ENCODE results near the gene SLC16A3. TPM values are rescaled to one million over a fixed set of nuclear protein-coding genes. Genes with fewer than 3 reads are reported as not detected.
"Not testable (repeated sequence)": the region's sequence is repeated elsewhere in the genome, so short reads cannot be mapped to it uniquely, and the experiment has no call there.

SLC16A3 gene
- total and polyA plus RNA-seq, 7 experiments from 2014 or later: 1.4 to 264 (median 15.9) TPM

DNA sequence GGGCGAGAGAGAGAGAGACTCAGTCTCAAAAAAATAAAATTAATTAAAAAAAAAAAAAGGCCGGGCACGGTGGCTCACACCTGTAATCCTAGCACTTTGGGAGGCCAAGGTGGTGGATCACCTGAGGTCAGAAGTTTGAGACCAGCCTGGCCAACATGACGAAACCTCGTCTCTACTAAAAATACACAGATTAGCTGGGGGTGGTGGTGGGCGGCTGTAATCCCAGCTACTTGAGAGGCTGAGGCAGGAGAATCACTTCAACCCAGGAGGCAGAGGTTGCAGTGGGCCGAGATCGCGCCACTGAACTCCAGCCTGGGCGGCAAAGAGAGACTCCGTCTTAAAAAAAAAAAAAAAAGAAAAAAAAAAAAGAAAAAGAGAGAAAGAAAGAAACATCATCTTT lies 18.2 kb upstream of the SLC16A3 start:
- peak overlapping the region in 1 of 10 donors; percentile 41 for H3K4me3 Mint-ChIP-seq

DNA sequence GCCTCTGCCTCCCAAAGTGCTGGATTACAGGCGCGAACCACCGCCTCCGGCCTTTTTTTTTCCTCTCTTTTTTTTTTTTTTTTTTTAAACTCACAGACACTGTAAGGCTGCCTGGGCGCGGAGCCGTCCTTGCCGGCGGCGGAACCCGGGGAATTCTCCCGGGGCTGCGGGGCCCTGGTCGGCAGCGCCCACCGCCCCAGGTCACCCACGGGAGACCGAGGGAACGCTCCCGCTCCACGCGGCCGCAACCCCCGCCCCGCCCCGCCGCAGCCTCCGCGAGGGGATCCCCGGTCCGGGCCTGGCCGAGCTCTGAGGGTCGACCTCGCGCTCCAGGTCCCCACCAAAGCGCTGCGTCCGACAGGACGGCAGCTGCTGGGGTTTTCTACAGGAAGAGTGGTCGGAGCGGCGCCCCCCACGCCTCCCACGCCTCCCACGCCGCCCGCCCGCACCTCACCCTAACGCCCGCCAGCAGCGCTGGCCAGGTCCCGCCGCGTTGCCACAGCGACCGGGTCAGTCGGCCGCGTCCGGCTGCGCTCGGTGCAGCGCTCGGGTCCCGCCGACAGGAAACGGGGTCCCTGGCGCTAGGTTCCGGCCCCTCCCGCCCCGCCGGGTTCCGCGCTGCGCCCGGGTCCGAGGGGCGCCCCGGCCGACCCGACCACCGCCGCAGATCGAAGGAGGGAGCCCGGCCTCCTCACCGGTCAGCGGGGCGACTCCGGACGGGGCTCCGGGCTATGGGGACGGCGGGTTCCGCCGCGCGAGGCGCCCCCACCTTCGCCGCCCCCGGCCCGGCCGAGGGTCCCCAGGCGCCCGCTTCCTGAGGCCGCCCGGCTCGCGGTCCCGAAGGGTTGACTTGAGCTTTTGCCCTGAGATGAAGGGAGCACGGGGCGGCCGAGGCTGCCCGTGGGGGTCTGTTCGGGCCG lies 16.3 kb upstream of the SLC16A3 start, which contains the start of gene CCDC57:
Gene CCDC57 (minus strand): TSS at position 512 of the 920 bp plus-strand sequence. CDS start 10,898 bp downstream, outside the sequence.
- ATAC-seq: peak; percentile 61
- ChIA-PET POLR2A (interaction anchor here (1.1 to 3.5 kb wide), 7 partner anchors 10 to 89 kb away, joined by 3 to 15 read pairs (median 7); partner anchors contain the start of gene SLC16A3), CTCF (interaction anchor here (1.1 to 1.2 kb wide), 2 partner anchors 11 to 24 kb away, joined by 3 read pairs; no protein-coding TSS in a partner anchor)
- H3K27ac ChIP-seq (ENCODE audit: low read depth, low read length): peak within 1 kb of the TSS; percentile 82
- intact Hi-C loops (cut with micrococcal nuclease): loop anchor here (1.0 to 10.0 kb wide), 2 partner anchors 17 to 88 kb away; partner anchors contain the start of gene SLC16A3 (in 1 of the 2)
- peaks cover 5 to 45% (median 35%) of the 10 kb centered on the region in 7 donors for H3K4me1 Mint-ChIP-seq
- peaks cover 0 to 1% (median 0%) of the 10 kb centered on the region in 11 donors for H3K9me3 Mint-ChIP-seq
- H3K36me3 ChIP-seq (ENCODE audit: control insufficient read depth in 2 of 3, insufficient read depth in 3 of 3, low read length in 3 of 3): peaks cover 0 to 4% (median 0%) of the 10 kb centered on the region in 3 experiments
- peaks cover 23 to 31% of the 10 kb centered on the region in 2 donors for H3K4me1 ChIP-seq (ENCODE audit: control insufficient read depth in 2 of 2, insufficient read depth in 2 of 2, low read length in 2 of 2)
- H3K27ac Mint-ChIP-seq: peak within 1 kb of the TSS; percentile 41 to 88 (median 79)
- H3K4me3 Mint-ChIP-seq: peak within 1 kb of the TSS; percentile 70 to 86 (median 82)
- no peaks in the 10 kb centered on the region for H3K27me3 ChIP-seq (ENCODE audit: control insufficient read depth in 2 of 2, insufficient read depth in 2 of 2, low read length in 2 of 2)
- peak in 2 of 9 donors; percentile 52 to 83 for DNase-seq
- no peaks in the 10 kb centered on the region for H3K9me3 ChIP-seq (ENCODE audit: control insufficient read depth in 2 of 3, low read length in 3 of 3)
- H3K4me3 ChIP-seq (ENCODE audit: low read length): peak within 1 kb of the TSS; percentile 68
- peaks cover 0 to 2% (median 0%) of the 10 kb centered on the region in 5 donors for H3K36me3 Mint-ChIP-seq
- H3K27me3 Mint-ChIP-seq: peaks cover 0 to 2% (median 0%) of the 10 kb centered on the region in 5 donors

More for the DNA sequence above, 18.2 kb upstream of the SLC16A3 start:
- not testable (repeated sequence) for H3K9me3 ChIP-seq (ENCODE audit: control insufficient read depth in 2 of 3, low read length in 3 of 3); DNase-seq; H3K4me3 ChIP-seq (ENCODE audit: low read length); H3K27ac ChIP-seq (ENCODE audit: low read depth, low read length); H3K27me3 ChIP-seq (ENCODE audit: control insufficient read depth in 2 of 2, insufficient read depth in 2 of 2, low read length in 2 of 2); H3K36me3 ChIP-seq (ENCODE audit: control insufficient read depth in 2 of 3, insufficient read depth in 3 of 3, low read length in 3 of 3); H3K27ac Mint-ChIP-seq; H3K36me3 Mint-ChIP-seq; H3K27me3 Mint-ChIP-seq; ATAC-seq; H3K9me3 Mint-ChIP-seq
- intact Hi-C loops (cut with micrococcal nuclease): loop anchor here in 1 of 2 donors (10.0 kb wide), 1 partner anchor 86 kb away; no protein-coding TSS in a partner anchor
- CTCF ChIA-PET: interaction anchor here (1.1 kb wide), 1 partner anchor 89 kb away, joined by 5 read pairs; no protein-coding TSS in a partner anchor
- H3K4me1 Mint-ChIP-seq: peaks cover 9 to 46% (median 41%) of the 10 kb centered on the region in 7 donors
- H3K4me1 ChIP-seq (ENCODE audit: control insufficient read depth in 2 of 2, insufficient read depth in 2 of 2, low read length in 2 of 2): peaks cover 15 to 29% of the 10 kb centered on the region in 2 donors
- POLR2A ChIA-PET: interaction anchor here (2.1 to 2.6 kb wide), 2 partner anchors 18 to 87 kb away, joined by 7 to 10 read pairs; partner anchors contain the start of gene SLC16A3

DNA sequence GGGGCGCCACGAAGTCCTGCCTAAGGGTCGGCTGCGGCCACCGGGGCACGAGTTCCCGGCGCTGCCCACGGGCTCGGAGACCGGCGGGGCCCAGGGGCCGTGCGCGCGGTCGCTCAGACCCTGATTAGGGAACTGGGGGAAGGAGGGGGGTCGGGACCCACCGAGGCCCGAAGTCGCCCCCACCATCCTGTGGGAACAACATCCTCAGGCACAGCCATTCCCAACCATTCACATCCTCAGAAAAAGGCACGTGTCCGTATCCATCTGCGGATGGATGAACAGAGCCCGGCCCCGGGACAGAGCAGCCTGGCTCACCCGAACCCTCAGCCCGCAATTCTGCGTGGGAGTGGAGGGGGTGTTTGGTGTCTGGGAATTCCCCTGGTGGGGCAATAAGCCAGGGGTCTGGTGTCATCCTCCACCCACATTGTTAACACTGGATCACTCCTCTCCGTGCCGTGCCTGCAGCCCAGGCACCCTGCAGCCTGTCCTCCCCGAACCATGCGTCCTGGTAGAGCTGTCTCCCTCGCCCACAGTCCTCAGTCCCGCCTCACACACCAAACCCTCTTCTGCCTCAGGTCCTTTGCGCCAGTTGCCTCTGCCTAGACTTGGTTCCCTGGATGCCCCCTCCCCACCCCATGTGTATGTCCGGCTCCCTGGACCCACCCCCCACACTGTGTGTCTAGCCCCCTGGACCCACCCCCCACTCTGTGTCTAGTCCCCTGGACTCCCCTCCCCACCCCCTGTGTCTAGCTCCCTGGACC lies 15.4 kb upstream of the SLC16A3 start:
- Mint-ChIP-seq H3K4me3 (peak overlapping the region; percentile 70 to 86 (median 82)), H3K27ac (peak overlapping the region; percentile 41 to 88 (median 79)), H3K36me3 (no peaks in the 10 kb centered on the region), H3K4me1 (peaks cover 5 to 43% (median 33%) of the 10 kb centered on the region in 7 donors), H3K9me3 (peaks cover 0 to 1% (median 0%) of the 10 kb centered on the region in 11 donors), H3K27me3 (peaks cover 0 to 2% (median 0%) of the 10 kb centered on the region in 5 donors)
- Histone ChIP-seq H3K36me3 (ENCODE audit: control insufficient read depth in 2 of 3, insufficient read depth in 3 of 3, low read length in 3 of 3) (peaks cover 0 to 4% (median 0%) of the 10 kb centered on the region in 3 experiments), H3K9me3 (ENCODE audit: control insufficient read depth in 2 of 3, low read length in 3 of 3) (no peaks in the 10 kb centered on the region), H3K4me1 (ENCODE audit: control insufficient read depth in 2 of 2, insufficient read depth in 2 of 2, low read length in 2 of 2) (peaks cover 23 to 31% of the 10 kb centered on the region in 2 donors), H3K27ac (ENCODE audit: low read depth, low read length) (peak overlapping the region; percentile 82), H3K4me3 (ENCODE audit: low read length) (peak overlapping the region; percentile 68), H3K27me3 (ENCODE audit: control insufficient read depth in 2 of 2, insufficient read depth in 2 of 2, low read length in 2 of 2) (no peaks in the 10 kb centered on the region)
- CTCF ChIA-PET: interaction anchor here (1.0 to 1.2 kb wide), 5 partner anchors 7 to 87 kb away, joined by 3 to 4 read pairs (median 4); partner anchors contain the start of gene SLC16A3
- DNase-seq: peak in 2 of 9 donors; percentile 61 to 79
- peak; percentile 23 for ATAC-seq
- intact Hi-C loops (cut with micrococcal nuclease): loop anchor here in 1 of 2 donors (10.0 kb wide), 1 partner anchor 89 kb away; no protein-coding TSS in a partner anchor
- POLR2A ChIA-PET: interaction anchor here (0.7 to 3.5 kb wide), 5 partner anchors 10 to 85 kb away, joined by 4 to 15 read pairs (median 10); partner anchors contain the start of gene SLC16A3

DNA sequence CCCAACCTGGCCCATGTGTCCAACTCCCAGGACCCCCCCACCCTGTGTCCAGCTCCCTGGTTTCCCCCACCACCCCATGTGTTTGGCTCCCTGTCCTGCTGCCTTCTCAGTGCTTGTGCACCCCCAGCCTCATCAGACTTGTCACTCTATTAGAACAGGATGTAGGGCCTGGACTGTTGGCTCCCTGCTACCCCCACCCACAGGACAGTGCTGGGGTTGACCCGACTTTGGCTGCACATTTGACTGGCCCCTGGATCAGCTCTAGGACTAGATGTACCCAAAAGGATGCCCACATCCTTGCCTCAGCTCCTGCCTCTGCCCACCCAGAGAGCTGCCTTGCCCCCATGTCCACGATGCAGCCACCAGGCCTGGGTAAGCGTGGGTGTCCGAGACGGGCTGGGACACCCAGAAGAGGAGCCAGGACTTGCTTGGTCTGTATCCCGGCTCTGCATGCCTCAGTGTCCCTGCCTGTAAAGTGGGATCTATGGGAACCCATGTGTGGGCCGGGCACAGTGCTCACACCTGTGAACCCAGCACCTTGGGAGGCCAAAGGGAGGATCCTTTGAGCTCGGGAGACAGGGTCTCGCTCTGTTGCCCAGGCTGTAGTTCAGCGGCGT lies 14.7 kb upstream of the SLC16A3 start:
- H3K36me3 Mint-ChIP-seq: no peaks in the 10 kb centered on the region
- H3K9me3 Mint-ChIP-seq: peaks cover 0 to 1% (median 0%) of the 10 kb centered on the region in 11 donors
- H3K36me3 ChIP-seq (ENCODE audit: control insufficient read depth in 2 of 3, insufficient read depth in 3 of 3, low read length in 3 of 3): peaks cover 0 to 4% (median 0%) of the 10 kb centered on the region in 3 experiments
- H3K27ac Mint-ChIP-seq: peak overlapping the region in 8 of 9 donors; percentile 60 to 86 (median 78)
- H3K4me1 Mint-ChIP-seq: peaks cover 9 to 37% (median 33%) of the 10 kb centered on the region in 7 donors
- DNase-seq (no peak), ATAC-seq (no peak)
- ChIA-PET POLR2A (interaction anchor here (0.7 to 3.5 kb wide), 5 partner anchors 8 to 78 kb away, joined by 4 to 15 read pairs (median 5); partner anchors contain the start of gene SLC16A3), CTCF (interaction anchor here (1.0 to 1.2 kb wide), 5 partner anchors 8 to 86 kb away, joined by 3 to 4 read pairs (median 4); partner anchors contain the start of gene SLC16A3)
- intact Hi-C loops (cut with micrococcal nuclease): loop anchor here in 1 of 2 donors (10.0 kb wide), 1 partner anchor 89 kb away; no protein-coding TSS in a partner anchor
- no peaks in the 10 kb centered on the region for H3K9me3 ChIP-seq (ENCODE audit: control insufficient read depth in 2 of 3, low read length in 3 of 3)
- peaks cover 23 to 31% of the 10 kb centered on the region in 2 donors for H3K4me1 ChIP-seq (ENCODE audit: control insufficient read depth in 2 of 2, insufficient read depth in 2 of 2, low read length in 2 of 2)
- no peak overlapping the region for H3K4me3 ChIP-seq (ENCODE audit: low read length)
- no peaks in the 10 kb centered on the region for H3K27me3 ChIP-seq (ENCODE audit: control insufficient read depth in 2 of 2, insufficient read depth in 2 of 2, low read length in 2 of 2)
- no peak overlapping the region for H3K27ac ChIP-seq (ENCODE audit: low read depth, low read length)
- peak overlapping the region; percentile 32 to 86 (median 72) for H3K4me3 Mint-ChIP-seq
- peaks cover 0 to 2% (median 0%) of the 10 kb centered on the region in 5 donors for H3K27me3 Mint-ChIP-seq

DNA sequence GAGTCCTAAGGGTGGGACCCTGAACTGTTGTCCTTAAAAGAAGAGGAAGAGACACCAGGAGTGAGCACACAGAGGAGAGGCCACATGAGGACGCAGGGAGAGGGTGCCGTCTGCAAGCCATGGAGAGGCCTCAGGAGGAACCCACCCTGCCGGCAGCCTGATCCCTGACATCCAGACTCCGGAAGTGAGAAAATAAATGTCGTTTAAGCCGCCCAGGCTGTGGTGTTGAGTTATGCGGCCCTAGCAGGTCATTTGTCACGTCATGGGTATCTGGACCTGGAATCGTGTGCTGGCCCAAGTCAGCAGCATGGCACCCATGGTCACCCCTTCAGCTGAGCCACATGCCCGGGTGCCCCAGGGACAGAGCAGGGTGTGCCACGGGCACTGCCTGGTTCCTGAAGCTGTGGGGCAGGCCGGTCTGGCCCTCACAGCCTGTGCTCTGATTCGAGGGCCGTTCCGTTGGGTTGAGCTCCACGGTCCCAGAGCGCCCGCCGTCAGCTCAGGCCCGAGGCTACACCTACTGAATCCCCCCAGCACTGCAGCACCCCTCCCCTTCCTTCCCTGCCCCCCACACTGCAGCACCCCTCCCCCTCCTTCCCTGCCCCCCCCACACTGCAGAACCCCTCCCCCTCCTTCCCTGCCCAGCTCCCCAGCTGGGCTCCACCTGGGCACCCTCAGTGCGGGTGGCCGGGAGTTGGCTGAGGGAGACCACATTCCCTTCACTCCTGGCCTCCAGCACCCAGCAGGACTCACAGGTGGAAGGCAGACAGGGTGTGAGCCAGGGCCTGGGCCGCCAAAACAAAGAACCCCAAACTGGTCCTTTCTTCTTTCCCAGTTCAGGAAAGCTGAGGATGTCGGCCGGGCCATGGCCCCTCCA lies 13.5 kb upstream of the SLC16A3 start:
- no peak for DNase-seq
- intact Hi-C loops (cut with micrococcal nuclease): loop anchor here in 1 of 2 donors (1.0 to 10.0 kb wide), 2 partner anchors 13 to 91 kb away; no protein-coding TSS in a partner anchor

More for the DNA sequence above, 13.5 kb upstream of the SLC16A3 start:
- Mint-ChIP-seq H3K27me3 (peaks cover 0 to 2% (median 0%) of the 10 kb centered on the region in 5 donors), H3K4me1 (peaks cover 9 to 33% (median 27%) of the 10 kb centered on the region in 7 donors), H3K36me3 (no peaks in the 10 kb centered on the region), H3K9me3 (no peaks in the 10 kb centered on the region), H3K27ac (peak overlapping the region in 7 of 9 donors; percentile 32 to 80 (median 72)), H3K4me3 (peak overlapping the region in 6 of 10 donors; percentile 14 to 80 (median 44))
- H3K27ac ChIP-seq (ENCODE audit: low read depth, low read length): no peak overlapping the region
- H3K36me3 ChIP-seq (ENCODE audit: control insufficient read depth in 2 of 3, insufficient read depth in 3 of 3, low read length in 3 of 3): peaks cover 0 to 4% (median 0%) of the 10 kb centered on the region in 3 experiments
- no peaks in the 10 kb centered on the region for H3K27me3 ChIP-seq (ENCODE audit: control insufficient read depth in 2 of 2, insufficient read depth in 2 of 2, low read length in 2 of 2)
- peaks cover 23 to 31% of the 10 kb centered on the region in 2 donors for H3K4me1 ChIP-seq (ENCODE audit: control insufficient read depth in 2 of 2, insufficient read depth in 2 of 2, low read length in 2 of 2)
- ChIA-PET POLR2A (interaction anchor here (0.5 to 1.9 kb wide), 3 partner anchors 9 to 509 kb away, joined by 3 to 5 read pairs (median 3); no protein-coding TSS in a partner anchor), CTCF (interaction anchor here (1.1 kb wide), 1 partner anchor 14 kb away, joined by 4 read pairs; the partner anchor contains the start of gene SLC16A3)
- H3K4me3 ChIP-seq (ENCODE audit: low read length): no peak overlapping the region
- no peak for ATAC-seq
- H3K9me3 ChIP-seq (ENCODE audit: control insufficient read depth in 2 of 3, low read length in 3 of 3): no peaks in the 10 kb centered on the region

All from naive thymus-derived CD4-positive, alpha-beta T cell (primary cell).